CD8-positive, alpha-beta memory T cell (primary cell): Measurements from ENCODE around the gene DPT. TPM values are rescaled to one million over a fixed set of nuclear protein-coding genes. Genes with fewer than 3 reads are reported as not detected.

Source experiments
- CTCF ChIA-PET: fragments of 350-600 bp; sonication (Branson Sonifier 250); formaldehyde crosslinking; loops from one replicate; lab custom pipeline; 2021; ENCODE audit warnings: antibody characterized with exemption; lab: Charles Lee
- POLR2A ChIA-PET: fragments of 350-600 bp; sonication (Branson Sonifier 250); formaldehyde crosslinking; loops from one replicate; lab custom pipeline; 2021; ENCODE audit warnings: antibody characterized with exemption; lab: Charles Lee
- DNase-seq, 5 donors: peaks; one replicate each; pipeline versions ENCODE4 v3.0.0 to v3.0.0-alpha.2; 2020 to 2022; ENCODE audit warnings: mixed read lengths in 1 of 5
- H3K27ac ChIP-seq: one replicate; pipeline ENCODE4 v1.7.0; 2013; ENCODE audit warnings: low read depth, mild to moderate bottlenecking, low read length, moderate library complexity
- H3K27me3 ChIP-seq: 2 replicates; pipeline ENCODE4 v1.7.0; 2013; ENCODE audit warnings: low read length, mild to moderate bottlenecking; ENCODE audit not compliant: insufficient read depth, poor library complexity, severe bottlenecking
- H3K36me3 ChIP-seq: 2 replicates; pipeline ENCODE4 v1.7.0; 2013; ENCODE audit warnings: mild to moderate bottlenecking, low read length, moderate library complexity; ENCODE audit not compliant: insufficient read depth
- H3K4me1 ChIP-seq: 2 replicates; pipeline ENCODE4 v1.7.0; 2013; ENCODE audit warnings: mild to moderate bottlenecking, low read length, moderate library complexity; ENCODE audit not compliant: insufficient read depth
- H3K4me3 ChIP-seq: 2 replicates; pipeline ENCODE4 v1.7.0; 2013; ENCODE audit warnings: mild to moderate bottlenecking, low read length
- H3K9me3 ChIP-seq: 2 replicates; pipeline ENCODE4 v1.7.0; 2013; ENCODE audit warnings: mild to moderate bottlenecking, low read length
- H3K27ac Mint-ChIP-seq, 8 donors: one replicate each; pipeline ENCODE4 v1.8.0; 2020 to 2021; ENCODE audit warnings: mixed read lengths in 8 of 8, mild to moderate bottlenecking in 6 of 8, inconsistent platforms in 3 of 8, moderate library complexity in 3 of 8
- H3K27me3 Mint-ChIP-seq, 2 donors: one replicate each; pipeline ENCODE4 v1.8.0; 2020 to 2021; ENCODE audit warnings: mixed read lengths in 2 of 2, mild to moderate bottlenecking in 1 of 2, moderate library complexity in 1 of 2
- H3K36me3 Mint-ChIP-seq, 3 donors: one replicate each; pipeline ENCODE4 v1.8.0; 2020 to 2021; ENCODE audit warnings: mixed read lengths in 3 of 3, inconsistent platforms in 1 of 3, mild to moderate bottlenecking in 1 of 3
- H3K4me1 Mint-ChIP-seq, 3 donors: one replicate each; pipeline ENCODE4 v1.8.0; 2020 to 2021; ENCODE audit warnings: mixed read lengths in 3 of 3, inconsistent platforms in 1 of 3, mild to moderate bottlenecking in 1 of 3
- H3K4me3 Mint-ChIP-seq, 7 donors: one replicate each; pipeline ENCODE4 v1.8.0; 2020 to 2021; ENCODE audit warnings: mixed read lengths in 7 of 7, mild to moderate bottlenecking in 6 of 7, moderate library complexity in 4 of 7, inconsistent platforms in 2 of 7
- H3K9me3 Mint-ChIP-seq, 5 donors: one replicate each; pipeline ENCODE4 v1.8.0; 2020 to 2022; ENCODE audit warnings: mixed read lengths in 5 of 5, mild to moderate bottlenecking in 3 of 5, moderate library complexity in 2 of 5, inconsistent platforms in 1 of 5
- polyA plus RNA-seq: library from polyadenylated mRNA; unstranded; fragments of 300-500 nt; fragmentation: Illumina TruSeq; gene quantifications from one replicate; pipeline ENCODE4 v1.2.3, GENCODE V29; 2021
- total RNA-seq, 2 experiments: library from RNA; stranded (reverse); gene quantifications; one replicate each; pipeline ENCODE4 v1.2.3, GENCODE V29; 2021

Gene DPT
- total and polyA plus RNA-seq, 3 experiments from 2014 or later, result not detected

DNA sequence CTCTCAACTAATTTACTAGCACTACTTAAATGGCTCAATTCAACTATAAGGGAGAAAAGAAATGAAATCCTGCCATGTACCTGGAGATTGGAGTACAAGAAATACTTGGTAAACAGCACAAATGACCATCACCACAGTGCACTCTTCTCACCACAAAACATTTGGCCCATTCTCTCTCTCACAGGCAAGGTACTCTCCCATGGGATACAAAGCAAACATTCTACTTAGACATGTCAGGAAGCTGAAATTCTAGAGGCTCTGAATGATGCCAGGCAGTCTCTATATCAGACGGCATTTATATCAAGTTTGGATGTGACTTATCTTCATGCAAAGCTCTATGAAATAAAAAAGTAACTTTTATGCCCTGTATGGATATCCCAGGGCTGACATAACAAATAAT, 72.5 kb downstream of the DPT start:
- Histone ChIP-seq H3K36me3 (no peaks in the 10 kb centered on the region), H3K27me3 (no peaks in the 10 kb centered on the region), H3K4me1 (no peaks in the 10 kb centered on the region), H3K27ac (no peak overlapping the region), H3K4me3 (no peak overlapping the region), H3K9me3 (no peaks in the 10 kb centered on the region)
- ChIA-PET POLR2A (no interaction called here), CTCF (no interaction called here)
- H3K4me3 Mint-ChIP-seq, result no peak overlapping the region
- DNase-seq, result no peak
- H3K36me3 Mint-ChIP-seq, result peaks cover 0 to 2% (median 0%) of the 10 kb centered on the region in 3 donors
- H3K4me1 Mint-ChIP-seq, result no peaks in the 10 kb centered on the region
- H3K27ac Mint-ChIP-seq, result no peak overlapping the region
- peaks cover 1 to 3% of the 10 kb centered on the region in 2 donors for H3K27me3 Mint-ChIP-seq
- no peaks in the 10 kb centered on the region for H3K9me3 Mint-ChIP-seq

DNA sequence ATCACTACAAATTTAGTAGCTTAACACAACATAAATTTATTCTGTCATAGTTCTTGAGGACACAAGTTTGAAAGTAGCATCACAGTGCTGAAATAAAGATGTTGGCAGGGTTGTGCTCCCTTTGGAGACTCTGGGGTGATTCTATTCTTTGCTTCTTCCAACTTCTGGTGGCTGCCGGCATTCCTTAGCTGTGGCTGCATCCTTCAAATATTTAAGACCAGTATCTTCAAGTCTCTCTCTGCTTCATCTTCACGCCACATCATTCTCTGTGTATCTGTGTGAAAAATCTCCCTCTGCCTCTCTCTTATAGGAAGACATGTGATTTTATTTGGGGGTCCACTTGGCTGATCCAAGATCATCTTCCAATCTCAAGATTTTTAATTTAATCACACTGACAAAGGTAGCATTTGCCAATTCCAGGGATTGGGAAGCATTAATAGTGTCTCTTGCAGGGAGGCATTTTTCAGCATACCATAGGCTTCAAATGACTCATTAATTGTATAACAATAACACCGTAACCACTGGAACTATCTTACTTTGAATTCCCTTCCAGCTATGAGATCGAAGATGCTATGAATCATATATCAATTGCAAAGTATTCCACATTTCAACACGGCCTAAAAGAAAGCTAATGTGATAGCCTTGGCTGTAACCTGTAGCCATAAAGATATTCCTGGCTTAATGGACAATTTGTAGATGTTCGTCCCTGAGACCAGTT, 74.6 kb downstream of the DPT start:
- H3K4me1 Mint-ChIP-seq, result no peaks in the 10 kb centered on the region
- CTCF ChIA-PET, result no interaction called here

DNA sequence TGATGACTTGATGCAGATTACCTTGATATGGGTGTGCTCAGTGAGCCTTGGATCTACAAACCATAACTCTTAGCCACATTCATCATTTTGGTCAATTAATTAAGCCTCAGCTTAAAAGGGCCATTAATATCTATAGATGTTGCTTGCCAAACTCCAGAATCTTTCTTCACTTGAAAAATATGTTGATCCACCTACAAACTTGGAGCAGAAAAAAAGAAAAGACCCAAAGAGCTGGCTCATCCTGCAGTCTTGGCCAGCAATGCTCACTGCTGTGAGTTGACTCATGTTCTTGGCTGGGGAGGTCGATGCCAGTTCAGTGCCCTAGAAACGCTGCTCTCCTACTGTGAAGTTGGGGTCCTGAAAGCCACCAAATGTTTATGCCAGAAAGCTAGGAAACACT, 75.4 kb downstream of the DPT start:
- Mint-ChIP-seq H3K9me3 (no peaks in the 10 kb centered on the region), H3K27ac (no peak overlapping the region), H3K36me3 (peaks cover 0 to 2% (median 0%) of the 10 kb centered on the region in 3 donors), H3K4me3 (no peak overlapping the region), H3K4me1 (no peaks in the 10 kb centered on the region), H3K27me3 (peaks cover 1 to 3% of the 10 kb centered on the region in 2 donors)
- ChIA-PET POLR2A (no interaction called here), CTCF (no interaction called here)
- no peak for DNase-seq
- Histone ChIP-seq H3K9me3 (no peaks in the 10 kb centered on the region), H3K27ac (no peak overlapping the region), H3K27me3 (no peaks in the 10 kb centered on the region), H3K4me1 (no peaks in the 10 kb centered on the region), H3K36me3 (no peaks in the 10 kb centered on the region), H3K4me3 (no peak overlapping the region)

More for the DNA sequence above, 74.6 kb downstream of the DPT start:
- Mint-ChIP-seq H3K27ac (no peak overlapping the region), H3K4me3 (no peak overlapping the region), H3K9me3 (no peaks in the 10 kb centered on the region), H3K36me3 (peaks cover 0 to 2% (median 0%) of the 10 kb centered on the region in 3 donors), H3K27me3 (peaks cover 1 to 3% of the 10 kb centered on the region in 2 donors)
- no peak overlapping the region for H3K27ac ChIP-seq
- H3K27me3 ChIP-seq, result no peaks in the 10 kb centered on the region
- no peak for DNase-seq
- H3K9me3 ChIP-seq, result no peaks in the 10 kb centered on the region
- no peaks in the 10 kb centered on the region for H3K4me1 ChIP-seq
- no peak overlapping the region for H3K4me3 ChIP-seq
- POLR2A ChIA-PET, result no interaction called here
- no peaks in the 10 kb centered on the region for H3K36me3 ChIP-seq

DNA sequence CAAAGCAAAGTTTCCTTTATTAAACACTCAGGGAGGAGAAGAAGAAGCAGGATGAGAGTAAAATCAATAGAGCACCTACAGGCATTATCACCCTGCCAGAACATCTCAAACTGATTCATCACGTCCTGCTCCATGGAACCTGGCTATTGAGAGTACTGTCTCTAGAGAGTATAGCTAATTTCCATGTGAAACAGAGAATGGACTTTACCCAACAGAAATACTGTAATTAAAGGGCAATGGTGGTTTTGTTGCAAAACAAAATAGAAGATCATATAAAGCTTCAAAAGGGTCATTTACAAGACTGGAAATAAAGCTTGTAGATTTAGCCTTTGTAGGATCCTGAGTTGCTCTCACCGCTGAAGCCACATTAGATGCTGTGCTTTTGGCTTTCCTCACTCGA, 83.3 kb downstream of the DPT start:
- no peak overlapping the region for H3K4me3 Mint-ChIP-seq
- DNase-seq, result no peak
- no peaks in the 10 kb centered on the region for H3K36me3 Mint-ChIP-seq
- H3K4me3 ChIP-seq, result no peak overlapping the region
- no peaks in the 10 kb centered on the region for H3K4me1 ChIP-seq
- ChIA-PET CTCF (no interaction called here), POLR2A (no interaction called here)
- no peaks in the 10 kb centered on the region for H3K9me3 ChIP-seq
- peaks cover 0 to 2% of the 10 kb centered on the region in 2 donors for H3K27me3 Mint-ChIP-seq
- H3K36me3 ChIP-seq, result no peaks in the 10 kb centered on the region
- H3K9me3 Mint-ChIP-seq, result no peaks in the 10 kb centered on the region
- H3K27ac ChIP-seq, result no peak overlapping the region
- no peaks in the 10 kb centered on the region for H3K4me1 Mint-ChIP-seq
- H3K27ac Mint-ChIP-seq, result no peak overlapping the region
- H3K27me3 ChIP-seq, result no peaks in the 10 kb centered on the region

Other genes starting within 250 kb of the DPT start
- 100 to 1,000 TPM; 316 to 350 TPM for gene XCL2, start 185.2 kb downstream of the DPT start, total RNA-seq
- gene XCL2, start 185.2 kb downstream of the DPT start, polyA plus RNA-seq, result 90.6 TPM
- gene XCL1, start 152.6 kb downstream of the DPT start, total RNA-seq, result 100 to 1,000 TPM; 242 to 258 TPM
- gene XCL1, start 152.6 kb downstream of the DPT start, polyA plus RNA-seq, result 30.3 TPM